H1 (cell line): Measurements from ENCODE around the gene CISH. TPM values are rescaled to one million over a fixed set of nuclear protein-coding genes. Genes with fewer than 3 reads are reported as not detected.

Source experiments
- CHD1 ChIP-seq: IDR thresholded peaks from 2 replicates; pipeline ENCODE4 v1.6.1; 2012; ENCODE audit warnings: low read depth, low read length, improper control_type of control experiment
- SRF ChIP-seq: IDR thresholded peaks from 2 replicates; pipeline ENCODE4 v1.6.1; 2011; ENCODE audit warnings: mild to moderate bottlenecking, low read depth, low read length, moderate library complexity
- polyA plus RNA-seq, 7 experiments: library from polyadenylated mRNA; depleted of rRNA in 3 of 7; stranded (reverse) in 5 of 7; unstranded in 2 of 7; fragments of >200 nt in 5 of 7; fragments of 200-250 nt in 2 of 7; gene quantifications; 1 replicate in 5 of 7; 2 replicates in 1 of 7; 4 replicates in 1 of 7; pipeline versions ENCODE4 v1.2.1 to v1.2.3, GENCODE V29; 2011 to 2013; ENCODE audit warnings: missing spikeins in 2 of 7, mixed read lengths in 2 of 7
- total RNA-seq: library from RNA; stranded (reverse); fragmentation: NEBNext Ultra II Directional; extraction: Animal tissue kit (Norgen Biotek cat#: 25700); gene quantifications from 2 replicates; pipeline ENCODE4 v1.2.1, GENCODE V29; 2021
- TF ChIP-seq, protein P1 (sequence below): IDR thresholded peaks from 2 replicates; pipeline ENCODE4 v1.6.1; 2011; ENCODE audit warnings: low read depth, mild to moderate bottlenecking, low read length; ENCODE audit not compliant: insufficient read depth

Gene CISH
- total and polyA plus RNA-seq, 2 of the 8 experiments (the other 6 are each of a cell fraction or from before 2014, with no cell fraction given) = 1.9 to 2.2 TPM

DNA sequence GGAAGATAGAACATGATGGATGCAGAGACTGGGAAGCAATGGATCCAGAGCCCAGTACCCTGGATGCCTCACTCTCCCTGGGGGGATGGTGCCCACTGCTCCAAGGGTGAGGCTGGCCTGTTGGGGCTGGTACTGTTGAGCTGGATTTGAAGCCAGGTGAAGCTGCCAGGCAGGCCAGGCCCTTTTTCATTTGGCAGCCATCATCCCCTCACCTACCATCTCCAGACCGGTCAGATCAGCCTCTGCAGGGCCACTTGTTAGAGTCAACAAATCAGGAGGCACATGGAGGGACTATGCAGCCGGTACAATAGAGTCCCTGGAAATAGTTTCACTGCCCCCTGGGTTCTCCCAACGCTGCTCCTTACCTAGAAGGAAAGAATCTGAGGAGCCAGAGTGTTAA lies 11.3 kb upstream of the CISH start (continued):
- TF ChIP-seq, protein P1, sequence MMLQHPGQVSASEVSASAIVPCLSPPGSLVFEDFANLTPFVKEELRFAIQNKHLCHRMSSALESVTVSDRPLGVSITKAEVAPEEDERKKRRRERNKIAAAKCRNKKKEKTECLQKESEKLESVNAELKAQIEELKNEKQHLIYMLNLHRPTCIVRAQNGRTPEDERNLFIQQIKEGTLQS = no peak
- TF ChIP-seq CHD1 (no peak), SRF (no peak)
